HG03280 (cell line): ENCODE data around the gene UCP2.
"Not testable (repeated sequence)": the region's sequence is repeated elsewhere in the genome, so short reads cannot be mapped to it uniquely, and the experiment has no call there.

Experiments used
- ATAC-seq: cut with Tn5 transposase; IDR thresholded peaks from one replicate; pipeline ENCODE4 v1.9.1; 2021; ENCODE audit warnings: mild to moderate bottlenecking, moderate library complexity; ENCODE audit not compliant: unreplicated experiment

The UCP2 gene

GRCh38 chr11:73996161-73996747 is 13.6 kb upstream of the UCP2 start:
- no peak for ATAC-seq

- ATAC-seq, result peak; percentile 53
Observed at GRCh38 chr11:73995731-73996130, 13.1 kb upstream of the UCP2 start.

- peak; percentile 54 for ATAC-seq
Observed at GRCh38 chr11:73995247-73995646, 12.6 kb upstream of the UCP2 start.

- ATAC-seq, result no peak
Observed at GRCh38 chr11:73991471-73992006, 8.9 kb upstream of the UCP2 start.

GRCh38 chr11:73990730-73991129 is 8.1 kb upstream of the UCP2 start:
- ATAC-seq, result no peak

- ATAC-seq, result no peak
Observed at GRCh38 chr11:73989156-73989555, 6.5 kb upstream of the UCP2 start.

GRCh38 chr11:73988227-73988626 is 5.6 kb upstream of the UCP2 start:
- no peak for ATAC-seq

- ATAC-seq, result not testable (repeated sequence)
Observed at GRCh38 chr11:73985661-73986060, 3.0 kb upstream of the UCP2 start.

GRCh38 chr11:73983741-73984538 is 1.3 kb upstream of the UCP2 start:
- no peak for ATAC-seq

- ATAC-seq, result peak; percentile 72
Observed at GRCh38 chr11:73982990-73983740, 522 bp upstream of the UCP2 start.

GRCh38 chr11:73981051-73981805 is 1.4 kb downstream of the UCP2 start:
- ATAC-seq, result no peak

- ATAC-seq, result peak; percentile 32
Observed at GRCh38 chr11:73980001-73980961, 2.4 kb downstream of the UCP2 start.

GRCh38 chr11:73978576-73979086 is 4.0 kb downstream of the UCP2 start:
- no peak for ATAC-seq

- no peak for ATAC-seq
Observed at GRCh38 chr11:73977856-73978519, 4.7 kb downstream of the UCP2 start.

GRCh38 chr11:73976451-73977151 is 6.0 kb downstream of the UCP2 start:
- no peak for ATAC-seq

GRCh38 chr11:73975479-73975757 is 7.2 kb downstream of the UCP2 start:
- ATAC-seq, result no peak

- ATAC-seq, result no peak
Observed at GRCh38 chr11:73974604-73975478, 7.8 kb downstream of the UCP2 start.
